IMR-90 (cell line): ENCODE measurements around the gene PRELID2. TPM values are rescaled to one million over a fixed set of nuclear protein-coding genes. Genes with fewer than 3 reads are reported as not detected.

Experiments
- ATAC-seq: fragments of 200-7000 bp; cut with Tn5 transposase; 2 replicates; pipeline ENCODE4 v1.9.1; 2020; ENCODE audit warnings: low read depth, mild to moderate bottlenecking, moderate library complexity
- BruUV-seq: library from RNA; stranded (reverse); fragments of 400-500 nt; replicated peaks from 2 replicates; lab custom pipeline; 2021; lab: Mats Ljungman, UMichigan
- CTCF ChIA-PET: fragments of 300-600 bp; formaldehyde crosslinking; extraction: SDS; loops from one replicate; lab custom pipeline; 2021; ENCODE audit warnings: antibody characterized with exemption; lab: Yijun Ruan, JAX
- POLR2A ChIA-PET: fragments of 300-600 bp; sonication (Branson Sonifier 250); formaldehyde crosslinking; loops from one replicate; lab custom pipeline; 2022; ENCODE audit warnings: antibody characterized with exemption; ENCODE audit not compliant: unreplicated experiment; lab: Charles Lee
- DNase-seq: peaks from one replicate; pipeline ENCODE4 v3.0.0; 2013
- H2AFZ ChIP-seq: replicated peaks from 2 replicates; pipeline ENCODE3; 2013; ENCODE audit warnings: low read length, mild to moderate bottlenecking; ENCODE audit not compliant: poor library complexity
- H2AK5ac ChIP-seq: 2 replicates; pipeline ENCODE4 v1.6.1; 2013; ENCODE audit warnings: low read depth, low read length, inconsistent platforms
- H2AK9ac ChIP-seq: replicated peaks from 2 replicates; pipeline ENCODE3; 2013; ENCODE audit warnings: mild to moderate bottlenecking, low read depth, low read length, moderate library complexity; ENCODE audit not compliant: poor library complexity
- H2BK120ac ChIP-seq: 2 replicates; pipeline ENCODE4 v1.6.1; 2013; ENCODE audit warnings: low read depth, low read length, inconsistent platforms
- H2BK15ac ChIP-seq: 3 replicates; pipeline ENCODE4 v1.6.1; 2013; ENCODE audit warnings: low read depth, low read length, inconsistent platforms
- H2BK20ac ChIP-seq: 2 replicates; pipeline ENCODE4 v1.6.1; 2013; ENCODE audit warnings: low read depth, mild to moderate bottlenecking, inconsistent platforms, low read length, moderate library complexity
- H2BK5ac ChIP-seq: 2 replicates; pipeline ENCODE4 v1.6.1; 2013; ENCODE audit warnings: mild to moderate bottlenecking, low read depth, low read length, inconsistent platforms; ENCODE audit not compliant: poor library complexity, severe bottlenecking
- H3K14ac ChIP-seq: replicated peaks from 2 replicates; pipeline ENCODE4 v1.6.1; 2013; ENCODE audit warnings: low read depth, low read length, inconsistent platforms
- H3K18ac ChIP-seq: 2 replicates; pipeline ENCODE4 v1.6.1; 2013; ENCODE audit warnings: low read depth, low read length, control low read depth
- H3K23ac ChIP-seq: 2 replicates; pipeline ENCODE4 v1.6.1; 2013; ENCODE audit warnings: low read depth, low read length, inconsistent platforms
- H3K27ac ChIP-seq: 2 replicates; pipeline ENCODE4 v1.5.1; 2013; ENCODE audit warnings: mild to moderate bottlenecking, control low read depth, low read length; ENCODE audit not compliant: insufficient read depth
- H3K27me3 ChIP-seq: 2 replicates; pipeline ENCODE4 v1.6.1; 2013; ENCODE audit warnings: low read length; ENCODE audit not compliant: control insufficient read depth, insufficient read depth
- H3K36me3 ChIP-seq: 2 replicates; pipeline ENCODE4 v1.6.1; 2013; ENCODE audit warnings: low read length, mixed read lengths; ENCODE audit not compliant: control insufficient read depth, insufficient read depth
- H3K4ac ChIP-seq: 2 replicates; pipeline ENCODE4 v1.6.1; 2013; ENCODE audit warnings: low read depth, low read length, inconsistent platforms
- H3K4me1 ChIP-seq: 2 replicates; pipeline ENCODE4 v1.6.1; 2013; ENCODE audit warnings: low read length, mixed read lengths; ENCODE audit not compliant: control insufficient read depth, insufficient read depth
- H3K4me2 ChIP-seq: 2 replicates; pipeline ENCODE4 v1.6.1; 2013; ENCODE audit warnings: low read depth, mild to moderate bottlenecking, control low read depth, low read length, moderate library complexity
- H3K4me3 ChIP-seq: 2 replicates; pipeline ENCODE4 v1.5.1; 2013; ENCODE audit warnings: low read depth, mild to moderate bottlenecking, control low read depth, low read length, moderate library complexity; ENCODE audit not compliant: insufficient read depth
- H3K56ac ChIP-seq: 2 replicates; pipeline ENCODE4 v1.6.1; 2013; ENCODE audit warnings: low read length, inconsistent platforms; ENCODE audit not compliant: insufficient read depth; ENCODE audit errors: extremely low read depth
- H3K79me1 ChIP-seq, 2 experiments: 2 replicates each; pipeline ENCODE4 v1.6.1; 2013; ENCODE audit warnings: low read length in 2 of 2, inconsistent platforms in 1 of 2, low read depth in 1 of 2
- H3K9ac ChIP-seq: 2 replicates; pipeline ENCODE4 v1.6.1; 2013; ENCODE audit warnings: low read depth, low read length, control low read depth
- H3K9me1 ChIP-seq: 2 replicates; pipeline ENCODE4 v1.6.1; 2013; ENCODE audit warnings: low read length, inconsistent platforms; ENCODE audit not compliant: insufficient read depth
- H3K9me3 ChIP-seq: 2 replicates; pipeline ENCODE4 v1.6.1; 2013; ENCODE audit warnings: low read length; ENCODE audit not compliant: control insufficient read depth, insufficient read depth
- H4K20me1 ChIP-seq: 2 replicates; pipeline ENCODE4 v1.6.1; 2013; ENCODE audit warnings: low read length, inconsistent platforms; ENCODE audit not compliant: insufficient read depth
- H4K5ac ChIP-seq: 2 replicates; pipeline ENCODE4 v1.6.1; 2013; ENCODE audit warnings: mild to moderate bottlenecking, low read depth, low read length, control low read depth
- H4K8ac ChIP-seq, 2 experiments: 2 replicates each; pipeline ENCODE4 v1.6.1; 2013; ENCODE audit warnings: low read depth in 2 of 2, low read length in 2 of 2, control low read depth in 1 of 2, inconsistent platforms in 1 of 2
- H4K91ac ChIP-seq: 2 replicates; pipeline ENCODE4 v1.6.1; 2013; ENCODE audit warnings: low read depth, low read length, inconsistent platforms; ENCODE audit not compliant: insufficient read depth
- BHLHE40 ChIP-seq: fragments of 150-350 bp; IDR thresholded peaks from 2 replicates; pipeline ENCODE4 v1.6.1; 2016; ENCODE audit warnings: mild to moderate bottlenecking, low read depth, low read length
- CEBPB ChIP-seq: IDR thresholded peaks from 2 replicates; pipeline ENCODE4 v1.6.1; 2012; ENCODE audit warnings: low read depth, low read length, improper control_type of control experiment
- CHD1 ChIP-seq: IDR thresholded peaks from 2 replicates; pipeline ENCODE4 v1.6.1; 2012; ENCODE audit warnings: low read depth, low read length, improper control_type of control experiment
- ELK1 ChIP-seq: fragments of 150-350 bp; IDR thresholded peaks from 2 replicates; pipeline ENCODE4 v1.6.1; 2016; ENCODE audit warnings: low read depth, mild to moderate bottlenecking, low read length, moderate library complexity, borderline replicate concordance
- FOS ChIP-seq: fragments of 150-350 bp; IDR thresholded peaks from 2 replicates; pipeline ENCODE4 v1.6.1; 2016; ENCODE audit warnings: low read depth, low read length
- MAFK ChIP-seq: IDR thresholded peaks from 2 replicates; pipeline ENCODE4 v1.6.1; 2012; ENCODE audit warnings: low read depth, low read length, improper control_type of control experiment
- MAZ ChIP-seq: IDR thresholded peaks from 2 replicates; pipeline ENCODE4 v1.6.1; 2012; ENCODE audit warnings: low read depth, mild to moderate bottlenecking, low read length, improper control_type of control experiment, moderate library complexity, borderline replicate concordance
- MXI1 ChIP-seq: IDR thresholded peaks from 2 replicates; pipeline ENCODE4 v1.6.1; 2012; ENCODE audit warnings: low read depth, mild to moderate bottlenecking, low read length, moderate library complexity, borderline replicate concordance
- NFE2L2 ChIP-seq: fragments of 150-350 bp; IDR thresholded peaks from 2 replicates; pipeline ENCODE4 v1.6.1; 2016; ENCODE audit warnings: low read depth, mild to moderate bottlenecking, low read length
- POLR2A ChIP-seq: IDR thresholded peaks from 2 replicates; pipeline ENCODE4 v1.6.1; 2012; ENCODE audit warnings: mild to moderate bottlenecking, low read depth, low read length
- RAD21 ChIP-seq: IDR thresholded peaks from 2 replicates; pipeline ENCODE4 v1.6.1; 2012; ENCODE audit warnings: low read length, improper control_type of control experiment
- RCOR1 ChIP-seq: IDR thresholded peaks from 2 replicates; pipeline ENCODE4 v1.6.1; 2012; ENCODE audit warnings: mild to moderate bottlenecking, low read length, improper control_type of control experiment; ENCODE audit not compliant: insufficient replicate concordance
- RFX5 ChIP-seq: IDR thresholded peaks from 2 replicates; pipeline ENCODE4 v1.8.0; 2012; ENCODE audit warnings: low read depth, mild to moderate bottlenecking, low read length, moderate library complexity
- SMC3 ChIP-seq: fragments of 150-350 bp; IDR thresholded peaks from 2 replicates; pipeline ENCODE4 v1.6.1; 2016; ENCODE audit warnings: low read depth, mild to moderate bottlenecking, antibody characterized with exemption, low read length, moderate library complexity
- USF2 ChIP-seq: fragments of 150-350 bp; IDR thresholded peaks from 2 replicates; pipeline ENCODE4 v1.6.1; 2017; ENCODE audit warnings: mild to moderate bottlenecking, antibody characterized with exemption, low read length, low read depth
- WGBS, 2 experiments: methylation state at CpG; one replicate each; pipeline versions ENCODE4 v1.1.5 to v1.1.7; 2013; ENCODE audit warnings: missing lambda C conversion rate in 2 of 2; ENCODE audit not compliant: insufficient read length in 1 of 2; ENCODE audit errors: extremely low coverage in 2 of 2; 5-methylcytosine and 5-hydroxymethylcytosine counted together
- dilution Hi-C: fragments of 300-500 bp; cut with HindIII; formaldehyde crosslinking; loops from one replicate; pipeline ENCODE4 v1.14.3; 2018; ENCODE audit warnings: low sequenced_read_pairs; ENCODE audit not compliant: unreplicated experiment
- in situ Hi-C: fragments of 300-500 bp; cut with MboI; formaldehyde crosslinking; loops from 3 replicates; pipeline ENCODE4 v1.14.3; 2019; ENCODE audit warnings: low sequenced_read_pairs, inconsistent platforms, mixed read lengths
- intact Hi-C: fragments of 100-400 bp; cut with micrococcal nuclease; formaldehyde crosslinking; loops from 2 replicates; pipeline ENCODE4 v1.10.0; 2022
- polyA plus RNA-seq, 3 experiments: library from polyadenylated mRNA; depleted of rRNA; stranded (reverse); fragments of >200 nt; gene quantifications; 2 replicates each; pipeline ENCODE4 v1.2.3, GENCODE V29; 2012; ENCODE audit warnings: low replicate concordance in 1 of 3
- total RNA-seq: library from RNA; depleted of rRNA; stranded (reverse); fragments of >200 nt; gene quantifications from 2 replicates; pipeline ENCODE4 v1.2.3, GENCODE V29; 2012
- TF ChIP-seq, protein P1 (sequence below): conservative IDR thresholded peaks from 2 replicates; pipeline ENCODE4 v1.5.1; 2012; ENCODE audit warnings: mild to moderate bottlenecking, low read depth, low read length, improper control_type of control experiment

Gene PRELID2
- total and polyA plus RNA-seq, 2 of the 4 experiments (the other 2 are of a cell fraction), result 4.9 to 8.6 TPM

DNA sequence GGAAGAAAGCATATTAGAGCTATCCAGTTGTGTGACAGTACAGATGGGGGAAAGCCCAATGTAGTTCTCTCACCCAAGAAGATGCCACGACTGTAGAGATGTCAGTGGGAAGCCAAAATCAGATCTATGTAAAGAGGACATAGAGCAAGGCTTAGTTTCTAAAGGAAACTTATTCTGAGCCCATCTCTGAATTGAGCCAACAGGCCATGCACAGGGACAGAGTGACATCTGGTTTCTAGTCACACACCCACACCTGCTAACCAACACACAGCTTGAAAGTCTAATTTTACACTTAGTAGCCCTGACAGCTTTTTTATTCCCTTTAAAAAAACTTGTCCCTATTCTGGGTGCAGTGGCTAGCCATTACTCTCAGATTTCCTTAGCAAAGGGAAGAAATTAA lies 22.3 kb downstream of the PRELID2 start:
- Histone ChIP-seq H4K91ac (no peak overlapping the region), H3K14ac (no peak overlapping the region), H2AFZ (no peak overlapping the region), H3K4ac (no peak overlapping the region), H4K20me1 (no peaks in the 10 kb centered on the region), H3K27me3 (no peaks in the 10 kb centered on the region), H3K9me1 (no peaks in the 10 kb centered on the region; the same call in 1 of the 2 replicates), H3K56ac (no peak overlapping the region), H2AK5ac (no peak overlapping the region), H3K4me2 (no peak overlapping the region), H3K27ac (no peak overlapping the region), H2BK15ac (no peak overlapping the region), H2BK20ac (no peak overlapping the region), H3K23ac (no peak overlapping the region), H3K4me1 (no peaks in the 10 kb centered on the region), H3K9ac (no peak overlapping the region), H3K36me3 (peaks cover 2% of the 10 kb centered on the region; the same call in 1 of the 2 replicates), H2BK5ac (no peak overlapping the region), H4K8ac (no peak overlapping the region), H3K4me3 (no peak overlapping the region), H2AK9ac (no peak overlapping the region), H2BK120ac (no peak overlapping the region), H3K18ac (no peak overlapping the region), H4K5ac (no peak overlapping the region), H3K9me3 (no peaks in the 10 kb centered on the region), H3K79me1 (no peaks in the 10 kb centered on the region)
- no CpG with 5 or more reads among the region's 1 CpG for WGBS, 2 experiments
- no peak for ATAC-seq
- no TSS peak for BruUV-seq
- ChIA-PET POLR2A (no interaction called here), CTCF (interaction anchor here (0.7 kb wide), 1 partner anchor 634 kb away, joined by 7 read pairs; no protein-coding TSS in a partner anchor)
- intact Hi-C loops (loop anchor here (5.0 kb wide), 1 partner anchor 466 kb away; no protein-coding TSS in a partner anchor), dilution Hi-C loops (no loop called here), in situ Hi-C loops (no loop called here)
- TF ChIP-seq MXI1 (no peak), CHD1 (no peak), MAFK (no peak), USF2 (no peak), NFE2L2 (no peak), BHLHE40 (no peak), MAZ (no peak), CEBPB (no peak), RAD21 (no peak), ELK1 (no peak), RFX5 (no peak), RCOR1 (no peak), FOS (no peak), SMC3 (no peak), POLR2A (no peak)
- TF ChIP-seq, protein P1, sequence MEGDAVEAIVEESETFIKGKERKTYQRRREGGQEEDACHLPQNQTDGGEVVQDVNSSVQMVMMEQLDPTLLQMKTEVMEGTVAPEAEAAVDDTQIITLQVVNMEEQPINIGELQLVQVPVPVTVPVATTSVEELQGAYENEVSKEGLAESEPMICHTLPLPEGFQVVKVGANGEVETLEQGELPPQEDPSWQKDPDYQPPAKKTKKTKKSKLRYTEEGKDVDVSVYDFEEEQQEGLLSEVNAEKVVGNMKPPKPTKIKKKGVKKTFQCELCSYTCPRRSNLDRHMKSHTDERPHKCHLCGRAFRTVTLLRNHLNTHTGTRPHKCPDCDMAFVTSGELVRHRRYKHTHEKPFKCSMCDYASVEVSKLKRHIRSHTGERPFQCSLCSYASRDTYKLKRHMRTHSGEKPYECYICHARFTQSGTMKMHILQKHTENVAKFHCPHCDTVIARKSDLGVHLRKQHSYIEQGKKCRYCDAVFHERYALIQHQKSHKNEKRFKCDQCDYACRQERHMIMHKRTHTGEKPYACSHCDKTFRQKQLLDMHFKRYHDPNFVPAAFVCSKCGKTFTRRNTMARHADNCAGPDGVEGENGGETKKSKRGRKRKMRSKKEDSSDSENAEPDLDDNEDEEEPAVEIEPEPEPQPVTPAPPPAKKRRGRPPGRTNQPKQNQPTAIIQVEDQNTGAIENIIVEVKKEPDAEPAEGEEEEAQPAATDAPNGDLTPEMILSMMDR, result no peak
- no peak for DNase-seq
